HS-27A (cell line): ENCODE measurements around the gene TGFBI.

Experiments
- DNase-seq: peaks from one replicate; pipeline ENCODE4 v3.0.0-alpha.2; 2012; ENCODE audit warnings: low read depth, missing footprints

TGFBI gene

GRCh38 chr5:136089791-136090190 is 61.0 kb downstream of the TGFBI start:
- no peak for DNase-seq

- no peak for DNase-seq
Observed at GRCh38 chr5:136090319-136090718, 61.5 kb downstream of the TGFBI start.

- DNase-seq, result no peak
Observed at GRCh38 chr5:136094189-136094912, 65.6 kb downstream of the TGFBI start.

- no peak for DNase-seq
Observed at GRCh38 chr5:136094913-136095641, 66.3 kb downstream of the TGFBI start.

- no peak for DNase-seq
Observed at GRCh38 chr5:136098176-136098575, 69.4 kb downstream of the TGFBI start.

GRCh38 chr5:136099870-136100269 is 71.1 kb downstream of the TGFBI start:
- no peak for DNase-seq

GRCh38 chr5:136101884-136102283 is 73.1 kb downstream of the TGFBI start:
- no peak for DNase-seq

GRCh38 chr5:136103118-136103517 is 74.3 kb downstream of the TGFBI start:
- DNase-seq, result no peak

- no peak for DNase-seq
Observed at GRCh38 chr5:136104306-136104965, 75.6 kb downstream of the TGFBI start.

GRCh38 chr5:136106351-136107031 is 77.7 kb downstream of the TGFBI start:
- DNase-seq, result no peak

GRCh38 chr5:136108180-136108611 is 79.4 kb downstream of the TGFBI start:
- DNase-seq, result no peak

- DNase-seq, result no peak
Observed at GRCh38 chr5:136108766-136109165, 80.0 kb downstream of the TGFBI start.

GRCh38 chr5:136109453-136110135 is 80.8 kb downstream of the TGFBI start:
- no peak for DNase-seq
